Measurements from ENCODE around the gene FBXO22.

- TF ChIP-seq CTCF (IDR thresholded peaks at IDR 0.05) (no peak), FOXM1 (IDR thresholded peaks at IDR 0.05; ENCODE audit: low read depth) (no peak), MAX (IDR thresholded peaks at IDR 0.05; ENCODE audit: low read depth) (no peak), SIN3A (IDR thresholded peaks at IDR 0.05; ENCODE audit: borderline replicate concordance, low read depth, low read length) (no peak), RAD21 (IDR thresholded peaks at IDR 0.05; ENCODE audit: low read length) (no peak), YY1 (IDR thresholded peaks at IDR 0.05; ENCODE audit: low read depth) (no peak), NFIC (IDR thresholded peaks at IDR 0.05; ENCODE audit: borderline replicate concordance) (no peak)
These were observed 26.3 kb downstream of the FBXO22 start for GRCh38 chr15:75929799-75930565.

Measured in SK-N-SH (cell line).